Measurements from ENCODE around the gene INAVA.

DNA sequence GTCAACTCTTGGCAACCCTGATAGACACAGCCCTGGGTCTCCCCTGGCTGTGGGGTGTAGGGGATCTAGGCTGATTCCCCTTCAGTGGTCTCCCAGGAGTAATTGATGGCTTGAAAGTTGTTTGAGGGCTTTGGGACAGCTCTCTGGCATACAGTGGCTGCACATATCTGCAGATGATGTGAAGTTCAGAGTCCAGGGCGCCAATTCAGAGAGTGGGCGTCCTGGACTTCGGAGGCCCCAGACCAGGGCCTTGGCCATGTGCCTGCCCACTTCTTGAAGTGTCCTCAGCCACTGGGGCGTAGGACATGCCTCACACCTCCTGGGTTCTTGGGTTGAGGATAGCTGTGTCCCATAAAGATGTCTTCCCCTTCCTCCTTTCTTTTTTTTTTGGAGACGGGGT lies 2.6 kb downstream of the INAVA start:
- TF ChIP-seq POLR2A (IDR thresholded peaks at IDR 0.05; ENCODE audit: low read length) (no peak), GATA1 (IDR thresholded peaks at IDR 0.05; ENCODE audit: low read depth, low read length) (no peak)

All from erythroblast (primary cell).